Muscle of leg (tissue), 11 donors: ENCODE data around the gene EXOC4. TPM values are rescaled to one million over a fixed set of nuclear protein-coding genes. Genes with fewer than 3 reads are reported as not detected.

ENCODE experiments used
- DNase-seq: peaks from one replicate; pipeline ENCODE4 v3.0.0; 2013
- H3K27ac ChIP-seq: one replicate; pipeline ENCODE4 v1.5.1; 2013; ENCODE audit warnings: mild to moderate bottlenecking, low read length, control low read depth
- H3K27me3 ChIP-seq: one replicate; pipeline ENCODE4 v1.6.1; 2013; ENCODE audit warnings: low read length; ENCODE audit not compliant: control insufficient read depth, insufficient read depth
- H3K36me3 ChIP-seq: one replicate; pipeline ENCODE4 v1.6.1; 2013; ENCODE audit warnings: low read length; ENCODE audit not compliant: control insufficient read depth, insufficient read depth
- H3K4me1 ChIP-seq: one replicate; pipeline ENCODE4 v1.6.1; 2013; ENCODE audit warnings: low read length; ENCODE audit not compliant: control insufficient read depth, insufficient read depth
- H3K4me3 ChIP-seq: one replicate; pipeline ENCODE4 v1.5.1; 2013; ENCODE audit warnings: low read length, control low read depth
- H3K9me3 ChIP-seq: replicated peaks from 2 replicates; pipeline ENCODE4 v1.6.1; 2013; ENCODE audit warnings: low read depth, low read length; ENCODE audit not compliant: control insufficient read depth
- WGBS: methylation state at CpG from one replicate; pipeline ENCODE4 v1.1.5; 2013; ENCODE audit warnings: missing lambda C conversion rate; ENCODE audit not compliant: insufficient coverage; 5-methylcytosine and 5-hydroxymethylcytosine counted together
- polyA plus RNA-seq, 8 donors: library from polyadenylated mRNA; unstranded; fragments of 120-200 nt; gene quantifications; one replicate each; pipeline versions ENCODE4 v1.2.1 to v1.2.3, GENCODE V29; 2013; ENCODE audit warnings: inconsistent platforms in 1 of 8, low replicate concordance in 1 of 8; ENCODE audit not compliant: insufficient read length in 8 of 8, insufficient read depth in 1 of 8
- total RNA-seq: library from RNA; stranded (reverse); fragments of 120-200 nt; gene quantifications from one replicate; pipeline ENCODE4 v1.2.4, GENCODE V29; 2013

EXOC4 gene
- total and polyA plus RNA-seq, 9 donors, result 37.3 to 64.9 (median 41.1) TPM

- Histone ChIP-seq H3K27ac (no peak overlapping the region), H3K36me3 (no peaks in the 10 kb centered on the region), H3K27me3 (no peaks in the 10 kb centered on the region), H3K9me3 (no peaks in the 10 kb centered on the region), H3K4me3 (no peak overlapping the region), H3K4me1 (no peaks in the 10 kb centered on the region)
- 80% methylated on average over 1 of the region's 4 CpGs for WGBS
- peak; percentile 51 for DNase-seq
Observed at GRCh38 chr7:133582766-133583523, 330.1 kb downstream of the EXOC4 start.

- Histone ChIP-seq H3K27ac (no peak overlapping the region), H3K9me3 (no peaks in the 10 kb centered on the region), H3K4me1 (no peaks in the 10 kb centered on the region), H3K36me3 (no peaks in the 10 kb centered on the region), H3K27me3 (no peaks in the 10 kb centered on the region), H3K4me3 (no peak overlapping the region)
- 100% methylated on average over 3 of the region's 3 CpGs for WGBS
- no peak for DNase-seq
Observed at GRCh38 chr7:133583545-133584171, 330.8 kb downstream of the EXOC4 start.

DNA sequence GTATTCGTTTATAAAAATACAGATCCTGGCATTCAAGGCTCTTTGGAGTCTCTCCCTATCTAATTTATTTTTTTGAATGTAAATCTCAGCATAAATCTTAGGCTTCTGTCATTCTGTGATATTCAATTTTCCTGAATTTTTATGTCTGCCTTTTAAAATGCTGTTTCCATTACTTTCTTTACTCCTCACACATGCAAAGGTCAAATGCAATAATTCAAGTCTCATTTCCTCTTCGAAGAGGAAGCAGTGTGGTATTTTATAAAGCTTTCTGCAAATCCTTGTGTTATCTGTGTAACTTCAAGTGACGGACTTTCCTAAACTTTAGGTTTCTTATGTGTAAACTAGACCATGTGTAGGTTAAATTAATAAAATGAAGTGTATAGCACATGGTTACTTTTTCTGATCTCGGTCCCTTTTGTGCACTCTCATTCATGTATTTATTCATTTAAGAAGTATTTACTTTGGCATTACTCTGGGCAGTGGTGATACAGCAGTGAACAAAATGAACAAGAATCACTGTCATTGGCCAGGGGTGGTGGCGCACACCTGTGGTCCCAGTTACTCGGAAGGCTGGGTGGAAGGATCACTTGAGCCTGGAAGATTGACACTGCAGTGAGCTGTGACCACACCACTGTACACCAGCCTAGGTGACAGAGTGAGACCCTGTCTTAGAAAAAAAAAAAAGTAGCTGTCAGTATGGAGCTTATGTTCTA, 332.2 kb downstream of the EXOC4 start:
- H3K27me3 ChIP-seq, result no peaks in the 10 kb centered on the region
- H3K36me3 ChIP-seq, result no peaks in the 10 kb centered on the region
- no peaks in the 10 kb centered on the region for H3K9me3 ChIP-seq
- no peak overlapping the region for H3K27ac ChIP-seq
- no peaks in the 10 kb centered on the region for H3K4me1 ChIP-seq
- no peak for DNase-seq
- H3K4me3 ChIP-seq, result no peak overlapping the region
- WGBS, result 100% methylated on average over 1 of the region's 6 CpGs

DNA sequence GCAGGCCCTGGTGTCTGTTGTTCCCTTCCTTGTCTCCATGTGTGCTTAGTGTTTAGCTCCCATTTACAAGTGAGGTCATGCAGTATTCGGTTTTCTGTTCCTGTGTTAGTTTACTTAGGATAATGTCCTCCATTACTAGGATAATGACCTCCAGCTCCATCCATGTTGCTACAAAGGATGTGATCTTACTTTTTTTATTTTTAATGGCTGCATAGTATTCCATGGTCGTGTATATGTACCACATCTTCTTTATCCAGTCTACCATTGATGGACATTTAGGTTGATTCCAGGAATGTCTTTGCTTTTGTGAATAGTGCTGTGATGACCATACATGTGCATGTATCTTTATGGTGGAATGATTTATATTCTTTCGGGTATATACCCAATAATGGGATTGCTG, 333.4 kb downstream of the EXOC4 start:
- H3K27ac ChIP-seq, result no peak overlapping the region
- DNase-seq, result no peak
- WGBS, result no CpG with 5 or more reads among the region's 3 CpGs
- H3K36me3 ChIP-seq, result no peaks in the 10 kb centered on the region
- no peaks in the 10 kb centered on the region for H3K27me3 ChIP-seq
- H3K9me3 ChIP-seq, result no peaks in the 10 kb centered on the region
- H3K4me3 ChIP-seq, result no peak overlapping the region
- no peaks in the 10 kb centered on the region for H3K4me1 ChIP-seq

DNA sequence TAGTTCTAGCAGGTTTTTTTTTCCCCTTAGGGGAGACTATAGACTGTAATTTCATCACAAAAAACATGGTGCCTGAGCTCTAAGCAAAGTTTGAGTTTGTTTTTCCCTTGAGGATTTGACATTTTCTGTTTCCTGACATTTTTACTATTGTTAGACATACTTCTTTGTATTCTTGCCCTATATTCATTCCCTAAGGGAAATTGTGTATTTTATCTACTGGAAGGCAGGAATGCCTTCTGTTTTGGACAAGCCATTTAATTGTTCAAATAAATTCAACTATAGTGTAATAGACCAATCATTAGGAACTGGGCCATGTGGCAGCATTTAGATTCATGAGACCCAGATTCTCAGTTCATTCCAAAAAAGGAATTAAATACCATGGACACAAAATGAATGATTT, 335.0 kb downstream of the EXOC4 start:
- no peaks in the 10 kb centered on the region for H3K4me1 ChIP-seq
- H3K27me3 ChIP-seq, result no peaks in the 10 kb centered on the region
- DNase-seq, result peak; percentile 7
- no peaks in the 10 kb centered on the region for H3K9me3 ChIP-seq
- H3K27ac ChIP-seq, result no peak overlapping the region
- no peak overlapping the region for H3K4me3 ChIP-seq
- no peaks in the 10 kb centered on the region for H3K36me3 ChIP-seq

DNA sequence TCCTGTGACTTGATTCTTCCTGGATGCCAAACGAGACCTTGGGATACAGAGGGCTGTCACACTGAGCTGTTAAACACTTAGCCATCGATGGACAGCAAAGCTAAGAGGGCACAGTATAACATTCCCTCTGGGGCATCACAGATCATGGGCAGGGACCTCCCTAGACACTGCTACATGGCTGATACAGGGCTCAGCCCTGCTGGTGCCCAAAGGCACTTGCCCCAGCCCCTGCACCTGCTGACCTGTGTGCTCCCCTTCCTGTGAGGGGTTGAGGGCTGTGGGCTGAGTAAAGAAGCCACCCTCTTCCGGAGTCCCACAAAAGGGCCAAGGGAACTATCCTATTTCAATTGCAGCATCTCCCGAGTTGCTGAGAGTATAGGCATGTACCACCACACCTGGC, 337.9 kb downstream of the EXOC4 start:
- Histone ChIP-seq H3K9me3 (no peaks in the 10 kb centered on the region), H3K4me1 (no peaks in the 10 kb centered on the region), H3K4me3 (no peak overlapping the region), H3K27me3 (no peaks in the 10 kb centered on the region), H3K36me3 (no peaks in the 10 kb centered on the region), H3K27ac (no peak overlapping the region)
- no peak for DNase-seq
- 96% methylated on average over 2 of the region's 4 CpGs for WGBS

DNA sequence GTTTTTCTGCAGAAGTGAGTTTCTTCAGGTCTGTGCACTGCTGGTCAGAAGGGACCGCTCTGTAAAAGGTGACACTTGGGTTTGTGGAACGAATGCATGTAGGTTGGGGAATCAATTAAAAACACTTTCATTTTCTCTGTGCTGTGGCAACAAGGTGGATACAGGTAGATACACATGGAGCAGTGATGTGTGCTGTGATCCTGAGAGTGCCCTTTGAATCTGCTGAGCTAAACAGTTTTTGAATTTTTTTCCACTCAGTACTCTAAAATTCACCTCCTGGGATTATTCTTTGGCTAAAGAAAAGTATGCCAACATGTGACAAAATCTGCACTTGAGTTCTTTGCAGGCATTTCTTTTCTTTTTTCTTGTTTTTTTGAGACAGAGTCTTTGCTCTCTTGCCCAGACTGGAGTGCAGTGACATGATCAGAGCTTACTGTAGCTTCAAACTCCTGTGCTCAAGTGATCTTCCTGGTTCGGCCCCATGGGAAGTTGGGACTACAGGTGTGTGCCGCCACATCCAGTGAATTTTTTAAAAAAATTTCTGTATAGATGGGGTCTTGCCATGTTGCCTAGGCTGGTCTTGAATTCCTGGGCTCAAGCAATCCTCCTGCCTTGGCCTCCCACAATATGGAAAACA, 338.9 kb downstream of the EXOC4 start:
- no peak for DNase-seq
- Histone ChIP-seq H3K27ac (no peak overlapping the region), H3K4me3 (no peak overlapping the region), H3K4me1 (no peaks in the 10 kb centered on the region), H3K27me3 (no peaks in the 10 kb centered on the region), H3K36me3 (no peaks in the 10 kb centered on the region), H3K9me3 (no peaks in the 10 kb centered on the region)
- WGBS, result no CpG with 5 or more reads among the region's 4 CpGs

DNA sequence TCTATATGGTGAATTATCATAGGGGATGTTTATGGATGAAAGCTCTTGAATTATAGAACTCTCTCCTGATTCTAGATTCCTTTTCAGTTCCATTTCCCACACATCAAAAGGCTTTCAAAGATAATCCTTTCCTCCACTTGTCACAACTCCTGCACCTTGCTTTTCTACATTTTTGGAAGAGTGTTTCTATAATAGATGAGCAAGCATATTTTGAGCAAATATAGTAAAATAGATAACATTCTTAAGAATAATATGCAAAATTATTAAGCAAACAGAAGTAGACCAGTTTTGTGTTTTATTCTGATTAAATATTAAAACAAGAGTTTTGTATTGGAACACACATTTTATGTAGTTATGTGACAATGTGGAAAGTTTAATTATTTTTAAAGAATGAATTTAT, 340.7 kb downstream of the EXOC4 start:
- Histone ChIP-seq H3K4me3 (no peak overlapping the region), H3K27me3 (no peaks in the 10 kb centered on the region), H3K4me1 (no peaks in the 10 kb centered on the region), H3K36me3 (no peaks in the 10 kb centered on the region), H3K27ac (no peak overlapping the region), H3K9me3 (no peaks in the 10 kb centered on the region)
- no peak for DNase-seq

- Histone ChIP-seq H3K4me1 (peaks cover 4% of the 10 kb centered on the region), H3K36me3 (no peaks in the 10 kb centered on the region), H3K27me3 (no peaks in the 10 kb centered on the region), H3K27ac (no peak overlapping the region), H3K4me3 (no peak overlapping the region), H3K9me3 (no peaks in the 10 kb centered on the region)
- no peak for DNase-seq
- WGBS, result no CpG with 5 or more reads among the region's 2 CpGs
Observed at GRCh38 chr7:133601617-133602016, 348.7 kb downstream of the EXOC4 start.

- H3K27ac ChIP-seq, result no peak overlapping the region
- WGBS, result 34% methylated on average over 3 of the region's 4 CpGs
- H3K36me3 ChIP-seq, result no peaks in the 10 kb centered on the region
- H3K27me3 ChIP-seq, result no peaks in the 10 kb centered on the region
- DNase-seq, result no peak
- no peaks in the 10 kb centered on the region for H3K9me3 ChIP-seq
- no peak overlapping the region for H3K4me3 ChIP-seq
- peaks cover 4% of the 10 kb centered on the region for H3K4me1 ChIP-seq
Observed at GRCh38 chr7:133602291-133602690, 349.4 kb downstream of the EXOC4 start.
